HG02759 (cell line): ENCODE data around the gene PRDM5.
"Not testable (repeated sequence)": the region's sequence is repeated elsewhere in the genome, so short reads cannot be mapped to it uniquely, and the experiment has no call there.

ENCODE experiments used
- ATAC-seq: cut with Tn5 transposase; IDR thresholded peaks from one replicate; pipeline ENCODE4 v1.9.1; 2021; ENCODE audit warnings: mild to moderate bottlenecking, moderate library complexity; ENCODE audit not compliant: unreplicated experiment

The PRDM5 gene

GRCh38 chr4:120659616-120660170, 262.8 kb downstream of the PRDM5 start:
- no peak for ATAC-seq

- ATAC-seq: no peak
Measured at GRCh38 chr4:120658772-120659171, 263.8 kb downstream of the PRDM5 start.

DNA sequence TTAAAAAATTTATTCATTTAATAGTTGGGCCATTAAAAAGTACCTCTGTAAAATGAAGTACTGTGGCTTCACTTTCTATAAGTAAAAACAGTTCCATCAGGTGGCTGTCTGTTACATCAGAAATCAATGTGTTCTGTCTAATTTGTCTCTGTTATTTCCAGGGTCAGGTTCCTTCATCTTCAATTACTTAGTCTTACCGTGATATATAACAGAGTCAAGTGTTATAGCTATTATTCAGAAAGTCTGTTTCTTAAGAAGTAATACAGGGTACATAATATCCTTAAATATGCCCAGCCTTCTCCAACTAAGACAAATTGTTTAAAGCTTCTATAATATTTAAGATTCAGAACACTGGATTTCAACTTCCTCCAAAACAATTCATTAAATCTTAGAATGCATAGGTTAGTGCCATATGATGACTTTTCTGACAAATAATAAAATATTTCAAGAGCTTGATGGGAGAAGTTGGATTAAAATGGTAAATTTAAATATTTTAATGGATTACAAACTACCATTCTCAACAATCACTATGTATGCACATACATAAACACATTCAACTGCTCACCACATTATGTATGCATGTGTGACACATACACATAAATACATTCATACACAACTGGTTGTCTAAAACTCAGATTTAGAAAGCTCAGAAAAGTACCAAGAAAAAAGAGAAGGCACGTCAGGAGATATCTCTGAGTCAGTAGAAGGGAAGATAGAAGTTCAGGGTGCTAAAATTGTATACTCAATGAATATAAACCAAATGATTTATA, 268.5 kb downstream of the PRDM5 start:
- ATAC-seq: no peak

DNA sequence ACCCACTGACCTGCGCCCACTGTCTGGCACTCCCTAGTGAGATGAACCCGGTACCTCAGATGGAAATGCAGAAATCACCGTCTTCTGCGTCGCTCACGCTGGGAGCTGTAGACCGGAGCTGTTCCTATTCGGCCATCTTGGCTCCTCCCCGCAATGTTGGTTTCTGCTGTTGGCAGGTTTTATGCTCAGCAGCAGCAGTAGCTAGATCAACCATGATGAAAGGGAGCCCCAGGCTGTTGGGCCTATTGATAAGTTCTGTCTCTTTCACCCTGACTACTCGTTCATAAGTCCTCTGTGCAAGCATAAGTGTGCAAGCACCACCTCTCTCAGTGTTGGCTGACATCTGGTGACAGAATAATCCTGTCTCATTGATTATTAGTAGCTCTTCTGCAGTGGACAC, 274.2 kb downstream of the PRDM5 start:
- not testable (repeated sequence) for ATAC-seq
